ENCODE measurements around the gene ESCO1.

DNA sequence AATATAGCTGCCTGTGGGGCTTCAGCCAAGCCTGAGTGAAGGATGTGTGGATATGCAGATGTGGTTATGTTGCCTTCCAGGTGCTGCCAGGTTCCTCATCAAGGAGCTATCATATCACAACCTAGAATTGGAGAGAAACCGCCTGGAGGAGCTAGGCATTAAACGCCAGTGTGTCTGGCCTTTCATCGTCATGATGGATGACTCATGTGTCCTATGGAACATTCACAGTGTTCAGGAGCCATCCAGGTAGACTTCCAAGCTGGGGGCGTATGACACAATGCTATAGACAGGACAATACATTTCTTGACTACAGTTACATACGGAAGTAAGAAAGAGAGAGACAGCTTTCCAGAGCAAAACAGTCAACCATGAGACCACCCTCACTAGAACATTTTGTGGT, 86.8 kb downstream of the ESCO1 start:
- TF ChIP-seq, protein P1, sequence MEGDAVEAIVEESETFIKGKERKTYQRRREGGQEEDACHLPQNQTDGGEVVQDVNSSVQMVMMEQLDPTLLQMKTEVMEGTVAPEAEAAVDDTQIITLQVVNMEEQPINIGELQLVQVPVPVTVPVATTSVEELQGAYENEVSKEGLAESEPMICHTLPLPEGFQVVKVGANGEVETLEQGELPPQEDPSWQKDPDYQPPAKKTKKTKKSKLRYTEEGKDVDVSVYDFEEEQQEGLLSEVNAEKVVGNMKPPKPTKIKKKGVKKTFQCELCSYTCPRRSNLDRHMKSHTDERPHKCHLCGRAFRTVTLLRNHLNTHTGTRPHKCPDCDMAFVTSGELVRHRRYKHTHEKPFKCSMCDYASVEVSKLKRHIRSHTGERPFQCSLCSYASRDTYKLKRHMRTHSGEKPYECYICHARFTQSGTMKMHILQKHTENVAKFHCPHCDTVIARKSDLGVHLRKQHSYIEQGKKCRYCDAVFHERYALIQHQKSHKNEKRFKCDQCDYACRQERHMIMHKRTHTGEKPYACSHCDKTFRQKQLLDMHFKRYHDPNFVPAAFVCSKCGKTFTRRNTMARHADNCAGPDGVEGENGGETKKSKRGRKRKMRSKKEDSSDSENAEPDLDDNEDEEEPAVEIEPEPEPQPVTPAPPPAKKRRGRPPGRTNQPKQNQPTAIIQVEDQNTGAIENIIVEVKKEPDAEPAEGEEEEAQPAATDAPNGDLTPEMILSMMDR (conservative IDR thresholded peaks at IDR 0.05; ENCODE audit: low read length): no peak
- no peak for TF ChIP-seq EZH2phosphoT487 (IDR thresholded peaks at IDR 0.05; ENCODE audit: borderline replicate concordance, low read depth, low read length)
